Suppressor macrophage treated with lipopolysaccharide for 4 hours (primary cell): Measurements from ENCODE around the gene EIF3K.

Source experiments
- DNase-seq: peaks from one replicate; pipeline ENCODE4 v3.0.0-alpha.2; 2020

The EIF3K gene

DNA sequence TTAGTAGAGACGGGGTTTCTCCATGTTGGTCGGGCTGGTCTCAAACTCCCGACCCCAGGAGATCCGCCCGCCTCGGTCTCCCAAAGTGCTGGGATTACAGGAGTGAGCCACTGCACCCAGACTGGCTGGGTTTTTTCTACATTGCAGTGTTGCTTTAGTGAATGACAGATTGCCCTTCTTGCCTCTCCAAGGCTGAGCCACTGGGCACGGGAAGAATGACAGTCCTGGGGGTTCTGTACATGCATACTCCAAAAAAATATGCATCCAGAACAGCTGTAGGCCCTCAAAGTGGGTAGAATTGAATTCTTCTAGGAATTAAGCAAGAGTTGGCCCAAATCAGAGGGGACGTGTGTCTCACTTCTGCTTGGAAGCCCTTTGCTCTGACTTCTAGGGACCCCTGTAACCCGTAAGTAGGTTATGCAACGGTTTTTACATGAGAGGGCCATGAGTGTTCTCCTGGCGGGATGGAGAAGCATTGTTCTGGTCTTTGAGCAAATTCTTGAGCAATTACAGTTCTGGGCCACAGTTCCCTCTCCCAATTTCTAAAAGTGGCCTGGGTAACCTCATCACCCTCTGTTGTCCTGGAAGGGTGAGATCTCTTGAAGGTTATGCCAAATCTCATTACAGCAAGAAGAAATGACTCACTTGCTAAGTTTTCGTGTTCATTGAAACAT lies 32.1 kb downstream of the EIF3K start:
- peak; percentile 70 for DNase-seq

DNA sequence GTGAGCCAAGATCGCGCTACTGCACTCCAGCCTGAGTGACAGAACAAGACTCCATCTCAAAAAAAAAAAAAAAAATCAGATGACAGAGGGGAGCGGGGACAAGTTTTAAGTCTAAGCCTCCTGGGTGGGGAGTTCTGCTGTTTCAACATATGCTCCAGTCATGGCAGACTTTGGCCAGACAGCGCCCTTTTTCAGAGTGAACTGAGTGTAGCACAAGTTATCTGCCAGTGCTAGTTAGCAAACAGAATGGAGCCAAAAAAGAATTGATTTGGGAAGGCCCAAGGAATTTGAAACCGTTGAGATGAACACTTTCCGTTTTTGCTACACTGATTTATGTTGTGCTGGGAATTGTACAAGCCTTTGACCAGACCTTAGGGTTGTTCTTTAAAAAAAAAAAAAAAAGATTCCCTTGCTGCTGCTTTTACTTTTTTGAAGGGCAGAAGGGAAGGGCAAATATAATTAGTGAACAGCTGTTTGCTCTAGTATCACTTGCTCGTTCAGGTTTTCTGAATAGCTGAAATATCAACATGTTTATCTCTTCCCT lies 34.1 kb downstream of the EIF3K start:
- peak; percentile 62 for DNase-seq

DNA sequence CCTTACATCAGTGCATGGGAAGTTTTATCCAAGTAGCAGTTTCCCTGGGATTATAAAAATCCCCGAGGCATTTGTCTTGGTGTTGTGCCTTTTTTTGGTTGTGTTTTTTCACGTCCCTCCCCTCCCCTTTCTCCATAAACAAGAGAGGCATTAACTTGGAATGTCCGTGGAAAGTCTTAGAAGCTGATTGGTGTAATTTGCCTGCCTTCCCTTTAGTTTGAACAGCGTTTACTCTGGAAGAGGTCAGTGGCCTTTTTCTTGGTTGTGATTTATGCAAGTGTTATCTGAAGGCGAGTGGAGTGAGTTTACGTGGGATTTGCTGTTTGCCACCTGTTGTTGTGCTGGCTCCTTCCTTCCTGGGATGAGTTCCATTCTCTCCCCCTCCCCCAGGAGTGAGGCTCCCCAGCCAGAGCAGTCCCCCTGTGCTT lies 35.7 kb downstream of the EIF3K start:
- no peak for DNase-seq

DNA sequence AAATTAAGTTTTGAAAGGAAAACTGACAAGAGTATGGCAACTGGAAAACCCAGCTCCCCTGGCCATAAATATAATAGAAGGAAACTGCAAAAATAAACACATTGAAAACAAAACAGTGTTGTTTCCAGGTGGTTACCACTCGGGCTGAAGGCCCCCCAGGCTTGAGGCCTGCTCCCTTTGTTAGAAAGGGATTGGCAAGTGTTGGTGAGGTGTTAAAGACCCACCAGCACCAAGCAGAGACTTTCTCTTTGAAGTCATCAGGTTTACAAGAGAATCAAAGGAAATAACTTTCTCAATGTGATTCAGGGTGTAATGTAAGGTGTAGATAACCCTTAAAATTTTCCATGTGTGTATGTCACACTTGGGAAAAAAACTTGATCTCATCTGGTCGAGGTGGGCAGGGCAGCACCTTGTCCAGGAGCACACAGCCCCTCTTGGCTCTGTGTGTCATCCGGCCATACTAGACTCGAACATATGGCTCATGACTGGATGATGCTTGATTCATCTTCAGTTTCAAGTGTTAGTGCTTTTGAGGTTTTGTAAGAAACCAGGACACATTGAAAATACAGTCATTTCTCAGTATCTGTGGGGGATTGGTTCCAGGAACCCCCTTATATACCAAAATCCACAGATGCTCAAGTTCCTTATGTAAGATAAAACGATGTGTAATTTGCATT lies 36.3 kb downstream of the EIF3K start:
- DNase-seq, result no peak

DNA sequence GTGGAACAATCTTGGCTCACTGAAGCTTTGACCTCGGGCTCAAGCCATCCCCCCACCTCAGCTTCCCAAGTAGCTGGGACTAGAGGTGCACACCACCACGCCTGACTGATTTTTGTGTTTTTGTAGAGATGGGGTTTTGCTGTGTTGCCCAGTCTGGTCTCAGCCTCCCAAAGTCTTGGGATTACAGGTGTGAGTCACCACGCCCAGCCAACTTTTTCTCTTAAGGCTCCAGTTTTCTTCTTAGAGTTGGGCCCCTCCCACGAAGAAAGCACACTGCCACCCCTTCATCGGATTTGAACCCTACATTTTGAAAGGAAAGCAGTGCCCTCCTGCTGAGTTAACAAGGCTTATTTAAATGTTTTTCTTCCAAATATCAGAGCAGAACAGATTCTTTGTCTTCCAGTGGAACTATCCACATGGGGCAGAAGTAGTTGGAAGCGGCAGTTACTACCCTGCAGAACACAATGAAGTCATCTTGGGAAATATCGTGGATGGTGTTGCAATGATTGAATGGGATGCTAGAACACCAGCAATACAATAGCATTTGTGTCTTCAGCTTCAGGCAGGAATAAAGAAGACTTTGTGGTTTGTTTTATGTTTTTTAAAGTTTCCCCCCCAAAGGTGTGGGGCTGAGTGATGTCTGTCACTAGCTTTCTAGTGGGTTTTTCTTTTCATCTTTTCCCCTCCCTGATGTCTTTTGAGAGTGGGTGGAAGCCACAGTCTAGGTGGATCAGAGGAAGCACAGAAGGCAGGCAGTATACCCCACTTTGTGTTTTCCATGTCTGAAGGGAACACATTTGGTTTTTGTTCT lies 37.4 kb downstream of the EIF3K start:
- DNase-seq, result peak; percentile 56

DNA sequence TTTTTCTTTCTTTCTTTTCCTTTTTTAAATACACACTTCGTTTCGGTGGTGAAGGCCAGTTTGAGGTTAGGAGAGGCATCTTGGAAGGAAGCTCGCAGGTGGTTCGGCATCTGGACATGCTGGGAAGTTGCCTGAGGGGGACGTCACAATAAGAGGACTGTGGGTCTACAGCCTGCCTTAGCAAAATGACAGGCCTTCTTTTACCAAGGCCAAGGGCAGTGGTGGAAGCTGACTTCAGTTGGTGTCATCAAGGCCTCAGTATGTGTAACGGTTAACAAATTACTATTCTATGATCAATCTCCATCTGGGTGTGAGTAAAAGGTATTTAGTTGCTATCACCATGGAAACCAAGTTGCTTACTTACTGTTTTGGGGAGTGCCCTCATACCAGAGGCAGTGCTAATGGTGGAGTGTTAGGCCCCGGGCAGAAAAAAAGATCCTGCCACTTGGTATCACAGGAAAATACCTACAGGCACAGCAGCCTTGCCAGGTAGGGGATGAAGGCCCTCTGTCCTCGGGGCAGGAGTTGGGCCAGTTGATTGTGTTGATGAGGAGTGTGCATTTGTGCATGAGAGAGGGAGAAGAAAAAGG lies 38.7 kb downstream of the EIF3K start:
- no peak for DNase-seq

- no peak for DNase-seq
Measured at GRCh38 chr19:38658462-38659306, 39.7 kb downstream of the EIF3K start.

DNA sequence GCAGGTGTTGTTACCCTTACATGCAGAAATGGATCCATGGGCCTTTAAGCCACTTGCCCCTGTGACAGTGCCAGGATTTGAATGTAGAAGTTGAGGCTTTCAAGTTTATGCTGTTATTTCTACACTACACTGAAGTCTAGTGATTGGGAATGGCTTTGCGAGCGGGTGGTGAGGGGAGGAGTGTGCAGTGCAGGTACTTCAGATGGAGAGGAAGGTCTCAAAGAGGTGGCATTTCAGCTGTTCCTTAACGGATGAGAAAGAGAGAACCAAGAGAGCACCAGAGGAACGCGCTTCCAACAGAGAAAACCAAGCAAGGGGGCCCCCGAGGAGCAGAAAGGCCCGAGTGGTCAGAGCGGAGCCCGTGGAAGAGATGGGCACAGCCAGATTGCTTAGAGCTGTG lies 41.7 kb downstream of the EIF3K start:
- DNase-seq, result no peak

GRCh38 chr19:38661136-38661535 lies 42.1 kb downstream of the EIF3K start:
- DNase-seq, result no peak

GRCh38 chr19:38661996-38662395 lies 43.0 kb downstream of the EIF3K start:
- DNase-seq, result no peak

GRCh38 chr19:38662537-38663155 lies 43.7 kb downstream of the EIF3K start:
- DNase-seq, result no peak

- no peak for DNase-seq
Measured at GRCh38 chr19:38663156-38663651, 44.2 kb downstream of the EIF3K start.

- no peak for DNase-seq
Measured at GRCh38 chr19:38663957-38664502, 45.0 kb downstream of the EIF3K start.

DNA sequence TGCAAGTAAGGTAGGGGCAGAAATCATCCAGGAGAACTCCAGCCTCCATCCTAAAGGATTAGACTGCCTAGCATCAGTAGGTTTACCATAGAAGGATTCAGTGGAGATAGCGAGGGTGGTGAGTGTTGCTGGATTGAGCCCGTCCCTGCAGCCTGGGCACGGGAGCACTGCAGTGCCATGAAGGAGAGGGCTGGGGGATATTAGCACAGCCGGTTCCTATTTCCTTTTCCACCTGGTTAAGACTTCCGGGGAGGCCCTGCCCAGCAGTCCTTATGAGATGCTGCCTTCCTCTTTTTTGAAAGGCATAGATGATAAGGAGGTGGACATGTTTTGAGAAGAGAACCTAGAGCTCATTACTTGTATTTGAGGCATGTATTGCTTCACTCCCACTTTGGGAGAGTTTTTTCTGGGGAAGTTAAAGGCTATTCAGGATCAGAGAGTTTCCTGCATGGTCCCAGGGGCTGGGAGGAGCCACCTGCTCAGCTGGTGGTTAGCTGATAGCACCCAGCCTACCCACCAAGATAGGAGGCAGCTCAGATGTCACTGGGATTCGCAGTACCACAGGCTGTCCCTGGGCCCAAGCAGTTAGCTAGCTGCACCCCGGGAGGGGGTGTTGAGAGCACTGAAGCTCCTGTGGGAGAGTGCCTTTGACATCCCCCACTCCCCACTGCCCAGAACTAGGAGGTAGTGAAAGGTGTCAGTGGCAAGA lies 45.7 kb downstream of the EIF3K start:
- no peak for DNase-seq

DNA sequence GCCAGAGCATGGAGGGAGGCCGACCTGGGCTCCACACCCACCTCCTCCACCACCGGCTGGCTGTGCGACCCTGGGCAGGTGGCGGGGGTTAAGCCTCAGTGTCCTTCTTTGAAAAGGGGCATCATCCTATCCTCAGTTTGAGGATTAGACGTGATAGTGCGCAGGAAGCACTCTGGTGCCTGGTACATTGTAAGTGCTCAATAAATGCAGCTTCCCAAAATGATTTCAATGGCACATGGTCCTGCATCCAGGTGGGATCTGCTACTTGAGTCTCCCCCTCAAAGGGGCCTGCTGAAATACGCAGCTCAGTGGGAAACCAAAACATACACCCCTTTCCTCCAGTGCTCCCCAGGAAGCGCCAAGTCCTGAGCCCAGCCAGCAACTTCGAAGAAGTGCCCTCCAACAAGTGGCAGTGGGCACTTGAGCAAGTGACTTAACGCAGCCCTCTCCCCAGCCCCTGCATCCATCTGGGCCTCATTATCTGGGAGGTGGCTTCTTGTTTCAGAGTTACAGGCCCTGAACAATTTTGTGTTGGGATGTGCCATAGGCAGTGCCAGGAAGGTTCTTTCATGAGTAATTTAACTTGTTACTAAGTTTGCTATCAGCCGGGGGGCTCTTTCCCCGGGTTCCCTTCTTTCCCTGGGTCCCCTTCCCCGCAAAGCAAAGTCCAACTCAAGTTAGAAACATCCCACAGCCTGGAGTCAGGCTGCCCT lies 46.4 kb downstream of the EIF3K start:
- DNase-seq, result no peak

GRCh38 chr19:38665950-38666662 lies 47.1 kb downstream of the EIF3K start:
- DNase-seq, result no peak

- peak; percentile 64 for DNase-seq
Measured at GRCh38 chr19:38666663-38667511, 47.9 kb downstream of the EIF3K start.

GRCh38 chr19:38667661-38668171 lies 48.7 kb downstream of the EIF3K start:
- DNase-seq, result peak; percentile 48
